Activated CD8-positive, alpha-beta T cell treated with anti-CD3 and anti-CD28 coated beads for 36 hours (primary cell): ENCODE measurements around the gene BCL3. TPM values are rescaled to one million over a fixed set of nuclear protein-coding genes. Genes with fewer than 3 reads are reported as not detected.

Experiments
- ATAC-seq: fragments of 200-7000 bp; cut with Tn5 transposase; one replicate; pipeline ENCODE4 v1.10.0; 2021; ENCODE audit warnings: mild to moderate bottlenecking, moderate library complexity
- CTCF ChIA-PET: fragments of 350-600 bp; sonication (Branson Sonifier 250); formaldehyde crosslinking; loops from one replicate; lab custom pipeline; 2021; ENCODE audit warnings: antibody characterized with exemption; lab: Charles Lee
- POLR2A ChIA-PET: fragments of 350-600 bp; sonication (Branson Sonifier 250); formaldehyde crosslinking; loops from one replicate; lab custom pipeline; 2021; ENCODE audit warnings: antibody characterized with exemption; lab: Charles Lee
- DNase-seq: peaks from one replicate; pipeline ENCODE4 v3.0.0-alpha.2; 2020
- H3K27ac Mint-ChIP-seq: one replicate; pipeline ENCODE4 v1.8.0; 2021; ENCODE audit warnings: mild to moderate bottlenecking, mixed read lengths
- H3K27me3 Mint-ChIP-seq: one replicate; pipeline ENCODE4 v1.8.0; 2021; ENCODE audit warnings: mixed read lengths
- H3K36me3 Mint-ChIP-seq: one replicate; pipeline ENCODE4 v1.8.0; 2021; ENCODE audit warnings: low read depth, mixed read lengths
- H3K4me1 Mint-ChIP-seq: one replicate; pipeline ENCODE4 v1.8.0; 2021; ENCODE audit warnings: low read depth, mixed read lengths
- H3K4me3 Mint-ChIP-seq: one replicate; pipeline ENCODE4 v1.8.0; 2021; ENCODE audit warnings: mild to moderate bottlenecking, moderate library complexity, mixed read lengths
- H3K9me3 Mint-ChIP-seq: one replicate; pipeline ENCODE4 v1.8.0; 2021; ENCODE audit warnings: mixed read lengths
- CTCF ChIP-seq: fragments of 200-600 bp; IDR thresholded peaks from one replicate; pipeline ENCODE4 v1.8.0; 2022; ENCODE audit warnings: antibody characterized with exemption, mild to moderate bottlenecking
- intact Hi-C: fragments of 100-400 bp; cut with micrococcal nuclease; formaldehyde crosslinking; loops from one replicate; pipeline ENCODE4 v1.10.0; 2022
- total RNA-seq, 2 experiments: library from RNA; stranded (reverse); gene quantifications; one replicate each; pipeline ENCODE4 v1.2.3, GENCODE V29; 2021

The BCL3 gene
- total RNA-seq, 2 experiments from 2014 or later = 22.8 to 27.7 TPM

- peaks cover 44% of the 10 kb centered on the region for H3K4me1 Mint-ChIP-seq
These were observed 23.3 kb upstream of the BCL3 start for GRCh38 chr19:44725251-44725650.

GRCh38 chr19:44725684-44726083, 22.8 kb upstream of the BCL3 start:
- H3K4me3 Mint-ChIP-seq = no peak overlapping the region
- H3K27me3 Mint-ChIP-seq = no peaks in the 10 kb centered on the region
- H3K36me3 Mint-ChIP-seq = no peaks in the 10 kb centered on the region
- no peak for ATAC-seq
- POLR2A ChIA-PET = interaction anchor here (2.7 kb wide), 1 partner anchor 45 kb away, joined by 12 read pairs; no protein-coding TSS in a partner anchor
- intact Hi-C loops = no loop called here
- H3K27ac Mint-ChIP-seq = no peak overlapping the region
- CTCF ChIA-PET = interaction anchor here (0.7 to 15.3 kb wide), 6 partner anchors 24 to 119 kb away, joined by 3 to 474 read pairs (median 26); partner anchors contain the start of gene BCL3
- peaks cover 44% of the 10 kb centered on the region for H3K4me1 Mint-ChIP-seq
- no peak for DNase-seq
- no peaks in the 10 kb centered on the region for H3K9me3 Mint-ChIP-seq
- TF ChIP-seq CTCF = no peak

More at GRCh38 chr19:44725251-44725650, 23.3 kb upstream of the BCL3 start:
- no peaks in the 10 kb centered on the region for H3K36me3 Mint-ChIP-seq
- DNase-seq = no peak
- H3K27ac Mint-ChIP-seq = no peak overlapping the region
- TF ChIP-seq CTCF = no peak
- no peak for ATAC-seq
- ChIA-PET CTCF (interaction anchor here (1.2 to 15.3 kb wide), 8 partner anchors 11 to 119 kb away, joined by 4 to 474 read pairs (median 29); partner anchors contain the start of gene BCL3), POLR2A (interaction anchor here (2.7 kb wide), 1 partner anchor 45 kb away, joined by 12 read pairs; no protein-coding TSS in a partner anchor)
- no peaks in the 10 kb centered on the region for H3K27me3 Mint-ChIP-seq
- no peak overlapping the region for H3K4me3 Mint-ChIP-seq
- H3K9me3 Mint-ChIP-seq = no peaks in the 10 kb centered on the region
- intact Hi-C loops = no loop called here

DNA sequence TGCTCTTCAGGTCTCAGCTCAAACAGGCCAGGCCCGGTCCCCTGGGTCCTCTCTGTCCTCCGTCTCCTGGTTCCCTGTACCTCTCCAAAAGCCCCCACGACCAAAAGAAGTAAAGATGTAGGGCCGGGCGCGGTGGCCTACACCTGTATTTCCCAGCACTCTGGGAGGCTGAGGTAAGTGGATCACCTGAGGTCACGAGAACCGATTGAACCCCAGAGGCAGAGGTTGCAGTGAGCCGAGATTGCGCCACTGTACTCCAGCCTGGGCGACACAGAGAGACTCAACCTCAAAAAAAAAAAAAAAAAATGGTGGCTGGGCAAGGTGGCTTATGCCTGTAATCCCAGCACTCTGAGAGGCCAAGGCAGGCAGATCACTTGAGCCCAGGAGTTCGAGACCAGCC, 22.0 kb upstream of the BCL3 start:
- POLR2A ChIA-PET = no interaction called here

GRCh38 chr19:44728178-44728577, 20.3 kb upstream of the BCL3 start:
- intact Hi-C loops = no loop called here
- H3K4me1 Mint-ChIP-seq = peaks cover 26% of the 10 kb centered on the region
- H3K27me3 Mint-ChIP-seq = no peaks in the 10 kb centered on the region
- no peak overlapping the region for H3K4me3 Mint-ChIP-seq
- no peak for TF ChIP-seq CTCF
- ChIA-PET POLR2A (interaction anchor here (0.7 to 1.3 kb wide), 2 partner anchors 35 to 42 kb away, joined by 3 to 4 read pairs; no protein-coding TSS in a partner anchor), CTCF (interaction anchor here (0.9 to 15.3 kb wide), 2 partner anchors 40 to 56 kb away, joined by 4 to 474 read pairs; no protein-coding TSS in a partner anchor)
- H3K36me3 Mint-ChIP-seq = no peaks in the 10 kb centered on the region
- DNase-seq = no peak
- H3K27ac Mint-ChIP-seq = peak overlapping the region; percentile 76
- no peaks in the 10 kb centered on the region for H3K9me3 Mint-ChIP-seq
- no peak for ATAC-seq

More for the DNA sequence above, 22.0 kb upstream of the BCL3 start:
- ATAC-seq (no peak), DNase-seq (no peak)
- Mint-ChIP-seq H3K4me3 (no peak overlapping the region), H3K27me3 (no peaks in the 10 kb centered on the region), H3K27ac (no peak overlapping the region), H3K36me3 (no peaks in the 10 kb centered on the region), H3K9me3 (no peaks in the 10 kb centered on the region), H3K4me1 (peaks cover 40% of the 10 kb centered on the region)
- intact Hi-C loops = no loop called here
- no peak for TF ChIP-seq CTCF
- CTCF ChIA-PET = interaction anchor here (15.3 kb wide), 1 partner anchor 42 kb away, joined by 474 read pairs; no protein-coding TSS in a partner anchor

- POLR2A ChIA-PET = interaction anchor here (0.7 to 0.9 kb wide), 2 partner anchors 16 to 727 kb away, joined by 3 read pairs; partner anchors contain the start of gene ZNF230
- no peak for ATAC-seq
- Mint-ChIP-seq H3K36me3 (no peaks in the 10 kb centered on the region), H3K4me1 (peaks cover 12% of the 10 kb centered on the region), H3K27me3 (no peaks in the 10 kb centered on the region), H3K9me3 (no peaks in the 10 kb centered on the region), H3K4me3 (no peak overlapping the region), H3K27ac (no peak overlapping the region)
- no peak for TF ChIP-seq CTCF
- CTCF ChIA-PET = interaction anchor here (1.1 to 15.3 kb wide), 3 partner anchors 11 to 39 kb away, joined by 4 to 474 read pairs (median 4); no protein-coding TSS in a partner anchor
- no peak for DNase-seq
- intact Hi-C loops = no loop called here
These were observed 18.9 kb upstream of the BCL3 start for GRCh38 chr19:44729516-44730033.
